Neural cell (in vitro differentiated cells): Measurements from ENCODE around the gene GDPD3. TPM values are rescaled to one million over a fixed set of nuclear protein-coding genes. Genes with fewer than 3 reads are reported as not detected.

Source experiments
- H2AFZ ChIP-seq: fragments of 200-600, 300-800 bp; sonication (generic), shearing (Covaris generic); 2 replicates; pipeline ENCODE4 v1.6.0; 2014; ENCODE audit warnings: low read depth, mild to moderate bottlenecking, antibody characterized with exemption, low read length, moderate library complexity
- H3F3A ChIP-seq: fragments of 200-600 bp; shearing (Covaris generic); 2 replicates; pipeline ENCODE4 v1.6.1; 2016; ENCODE audit warnings: mild to moderate bottlenecking, moderate library complexity, mixed read lengths, antibody characterized with exemption, low read length; ENCODE audit not compliant: insufficient read depth, poor library complexity, severe bottlenecking
- H3K27ac ChIP-seq: fragments of 200-600, 300-800 bp; sonication (generic), shearing (Covaris generic); 2 replicates; pipeline ENCODE4 v1.5.1; 2014; ENCODE audit warnings: mild to moderate bottlenecking, low read length, moderate library complexity
- H3K27me3 ChIP-seq: fragments of 300-800, 200-600 bp; sonication (generic), shearing (Covaris generic); 2 replicates; pipeline ENCODE4 v1.6.0; 2014; ENCODE audit warnings: mild to moderate bottlenecking, low read depth, low read length, moderate library complexity; ENCODE audit not compliant: insufficient read depth
- H3K36me3 ChIP-seq: fragments of 300-800, 200-600 bp; sonication (generic), shearing (Covaris generic); 2 replicates; pipeline ENCODE4 v1.5.1; 2014; ENCODE audit warnings: mild to moderate bottlenecking, antibody characterized with exemption, low read length, moderate library complexity; ENCODE audit not compliant: insufficient read depth
- H3K4me2 ChIP-seq: fragments of 300-800, 200-600 bp; sonication (generic), shearing (Covaris generic); 2 replicates; pipeline ENCODE4 v1.6.0; 2014; ENCODE audit warnings: mild to moderate bottlenecking, low read length
- H3K4me3 ChIP-seq: fragments of 300-800, 200-600 bp; sonication (generic), shearing (Covaris generic); 2 replicates; pipeline ENCODE4 v1.5.1; 2014; ENCODE audit warnings: mild to moderate bottlenecking, low read length, moderate library complexity
- H3K79me2 ChIP-seq: fragments of 200-600 bp; shearing (Covaris generic); replicated peaks from 2 replicates; pipeline ENCODE4 v1.6.0; 2014; ENCODE audit warnings: mild to moderate bottlenecking, low read length, moderate library complexity; ENCODE audit not compliant: insufficient read depth
- H3K9ac ChIP-seq: fragments of 300-800, 200-600 bp; sonication (generic), shearing (Covaris generic); 2 replicates; pipeline ENCODE4 v1.6.1; 2016; ENCODE audit warnings: mild to moderate bottlenecking, low read length, mixed read lengths
- H3K9me2 ChIP-seq: fragments of 200-600 bp; shearing (Covaris generic); 2 replicates; pipeline ENCODE4 v1.6.1; 2016; ENCODE audit warnings: mild to moderate bottlenecking, low read length, mixed read lengths; ENCODE audit not compliant: insufficient read depth
- H3K9me3 ChIP-seq: fragments of 200-600, 300-800 bp; sonication (generic), shearing (Covaris generic); 2 replicates; pipeline ENCODE4 v1.6.1; 2016; ENCODE audit warnings: mild to moderate bottlenecking, mixed run types, low read length, moderate library complexity, mixed read lengths
- H4K20me1 ChIP-seq: fragments of 200-600 bp; shearing (Covaris generic); 2 replicates; pipeline ENCODE4 v1.6.1; 2016; ENCODE audit warnings: mild to moderate bottlenecking, mixed run types; ENCODE audit not compliant: insufficient read depth
- CTCF ChIP-seq: fragments of 450-650 bp; IDR thresholded peaks from 2 replicates; pipeline ENCODE4 v1.5.1; 2014; ENCODE audit warnings: antibody characterized with exemption, mild to moderate bottlenecking, moderate library complexity; ENCODE audit not compliant: poor library complexity, severe bottlenecking
- EP300 ChIP-seq: fragments of 450-650 bp; conservative IDR thresholded peaks from 2 replicates; pipeline ENCODE4 v1.6.1; 2014; ENCODE audit warnings: antibody characterized with exemption, mild to moderate bottlenecking, moderate library complexity; ENCODE audit not compliant: poor library complexity, severe bottlenecking
- EZH2 ChIP-seq: fragments of 200-600, 300-800 bp; shearing (Covaris generic), sonication (generic); IDR thresholded peaks from 2 replicates; pipeline ENCODE4 v1.6.1; 2014; ENCODE audit warnings: antibody characterized with exemption, low read length, borderline replicate concordance, mild to moderate bottlenecking; ENCODE audit not compliant: insufficient read depth, poor library complexity, severe bottlenecking
- MXI1 ChIP-seq: fragments of 450-650 bp; conservative IDR thresholded peaks from 2 replicates; pipeline ENCODE4 v1.6.1; 2014; ENCODE audit warnings: antibody characterized with exemption, mild to moderate bottlenecking; ENCODE audit not compliant: poor library complexity, severe bottlenecking
- POLR2AphosphoS5 ChIP-seq: IDR thresholded peaks from 2 replicates; pipeline ENCODE4 v1.6.1; 2012
- RAD21 ChIP-seq: fragments of 450-650 bp; conservative IDR thresholded peaks from 2 replicates; pipeline ENCODE4 v1.6.1; 2014; ENCODE audit warnings: antibody characterized with exemption, mild to moderate bottlenecking, moderate library complexity
- REST ChIP-seq: IDR thresholded peaks from 2 replicates; pipeline ENCODE4 v1.6.1; 2012; ENCODE audit warnings: borderline replicate concordance
- SMC3 ChIP-seq: fragments of 450-650 bp; conservative IDR thresholded peaks from 2 replicates; pipeline ENCODE4 v1.6.1; 2014; ENCODE audit warnings: antibody characterized with exemption, mild to moderate bottlenecking, moderate library complexity; ENCODE audit not compliant: poor library complexity
- TAF1 ChIP-seq: IDR thresholded peaks from 2 replicates; pipeline ENCODE4 v1.6.1; 2012; ENCODE audit warnings: low read depth
- polyA plus RNA-seq: library from polyadenylated mRNA; depleted of rRNA; stranded (reverse); fragments of >200 nt; gene quantifications from 2 replicates; pipeline ENCODE4 v1.2.3, GENCODE V29; 2014

The GDPD3 gene
- polyA plus RNA-seq, 1 donor from 2014 or later, result 2.7 TPM

GRCh38 chr16:30113711-30114333 is 485 bp upstream of the GDPD3 start:
- Histone ChIP-seq H3K9me3 (no peaks in the 10 kb centered on the region), H3K36me3 (no peaks in the 10 kb centered on the region)
- TF ChIP-seq REST, result no peak
- TF ChIP-seq RAD21, result no peak
- no peak for TF ChIP-seq POLR2AphosphoS5
- no peak for TF ChIP-seq EZH2
- TF ChIP-seq TAF1, result no peak
- TF ChIP-seq CTCF, result no peak
- no peak for TF ChIP-seq SMC3
- TF ChIP-seq MXI1, result no peak
- no peak for TF ChIP-seq EP300

GRCh38 chr16:30112197-30113030 is 923 bp downstream of the GDPD3 start:
- Histone ChIP-seq H3K27me3 (no peaks in the 10 kb centered on the region), H3K36me3 (no peaks in the 10 kb centered on the region), H3K79me2 (peaks cover 3% of the 10 kb centered on the region), H3F3A (no peaks in the 10 kb centered on the region), H3K4me3 (no peak overlapping the region), H3K27ac (no peak overlapping the region), H3K9ac (no peak overlapping the region), H3K9me3 (no peaks in the 10 kb centered on the region), H2AFZ (no peak overlapping the region), H3K9me2 (no peaks in the 10 kb centered on the region), H4K20me1 (no peaks in the 10 kb centered on the region), H3K4me2 (no peak overlapping the region)
- TF ChIP-seq POLR2AphosphoS5, result no peak
- TF ChIP-seq SMC3, result no peak
- TF ChIP-seq EZH2, result no peak
- TF ChIP-seq CTCF, result no peak
- no peak for TF ChIP-seq EP300
- TF ChIP-seq REST, result no peak
- TF ChIP-seq MXI1, result no peak
- TF ChIP-seq TAF1, result no peak
- no peak for TF ChIP-seq RAD21

More at GRCh38 chr16:30113711-30114333, 485 bp upstream of the GDPD3 start:
- Histone ChIP-seq H3F3A (no peaks in the 10 kb centered on the region), H2AFZ (no peak overlapping the region), H3K9me2 (no peaks in the 10 kb centered on the region), H3K9ac (no peak overlapping the region), H4K20me1 (no peaks in the 10 kb centered on the region), H3K79me2 (no peaks in the 10 kb centered on the region), H3K27me3 (no peaks in the 10 kb centered on the region), H3K4me2 (no peak overlapping the region), H3K27ac (no peak overlapping the region), H3K4me3 (no peak overlapping the region)
